ENCODE results near the gene MKLN1.

MKLN1 gene

DNA sequence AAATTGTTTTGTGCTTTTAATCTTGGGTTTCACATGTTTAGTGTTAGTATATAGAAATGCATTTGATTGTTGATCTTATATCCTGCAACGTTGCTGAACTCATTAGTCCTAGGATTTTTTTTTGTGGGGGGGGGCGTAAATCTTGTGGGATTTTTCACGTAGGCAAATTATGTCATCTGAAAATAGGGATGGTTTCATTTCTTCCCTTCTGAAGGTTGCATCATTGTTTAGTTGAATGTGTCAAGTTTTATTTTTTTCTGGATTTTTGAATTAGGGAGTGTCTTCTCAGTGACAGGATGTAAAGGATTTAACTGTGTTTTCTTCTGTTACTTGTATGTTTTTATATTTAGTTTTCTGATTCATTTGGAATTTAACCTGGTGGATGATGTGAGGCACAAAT is 26.7 kb downstream of the MKLN1 start:
- DNase-seq (ENCODE audit: low spot score): no peak

DNA sequence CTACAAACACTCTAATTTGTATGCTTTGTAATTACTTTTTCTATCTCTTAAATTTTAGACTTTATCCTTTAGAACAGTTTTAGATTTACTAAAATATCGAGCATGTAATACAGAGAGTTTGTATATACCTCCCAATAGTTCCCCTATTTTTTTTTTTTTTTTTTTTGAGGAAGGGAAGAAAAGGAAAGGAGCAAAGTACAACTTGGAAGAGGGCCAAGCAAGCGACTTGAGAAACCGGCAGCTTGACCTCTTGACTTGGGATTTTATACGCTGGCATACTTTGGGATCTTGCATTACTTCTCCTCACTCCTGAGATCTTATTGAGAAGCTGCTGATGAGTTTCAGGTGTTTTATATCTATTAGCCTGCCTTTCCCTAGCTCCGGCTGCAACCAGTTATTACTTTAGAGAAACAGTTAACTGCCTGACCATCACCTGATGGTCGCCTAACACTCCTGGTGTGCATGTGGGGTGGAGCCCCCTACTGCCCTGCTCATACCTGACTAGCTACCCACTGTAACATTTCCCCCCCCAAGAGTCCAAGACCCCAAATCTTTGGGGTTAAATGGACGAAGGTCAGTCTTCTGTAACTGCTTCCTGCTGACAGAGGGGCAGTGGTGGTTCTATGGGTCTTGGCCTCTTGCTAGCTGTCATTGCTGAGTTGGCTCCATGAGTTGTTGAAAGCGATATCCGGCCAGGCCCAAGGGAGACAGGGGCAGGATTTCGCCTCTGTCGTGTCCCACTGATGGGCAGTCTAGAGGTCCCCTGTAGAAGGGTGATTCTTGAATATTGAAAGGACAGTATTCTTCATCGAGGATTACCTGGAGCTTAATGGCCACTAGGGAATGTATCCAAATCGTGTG is 28.5 kb downstream of the MKLN1 start:
- DNase-seq (ENCODE audit: low spot score): peak; percentile 63

DNA sequence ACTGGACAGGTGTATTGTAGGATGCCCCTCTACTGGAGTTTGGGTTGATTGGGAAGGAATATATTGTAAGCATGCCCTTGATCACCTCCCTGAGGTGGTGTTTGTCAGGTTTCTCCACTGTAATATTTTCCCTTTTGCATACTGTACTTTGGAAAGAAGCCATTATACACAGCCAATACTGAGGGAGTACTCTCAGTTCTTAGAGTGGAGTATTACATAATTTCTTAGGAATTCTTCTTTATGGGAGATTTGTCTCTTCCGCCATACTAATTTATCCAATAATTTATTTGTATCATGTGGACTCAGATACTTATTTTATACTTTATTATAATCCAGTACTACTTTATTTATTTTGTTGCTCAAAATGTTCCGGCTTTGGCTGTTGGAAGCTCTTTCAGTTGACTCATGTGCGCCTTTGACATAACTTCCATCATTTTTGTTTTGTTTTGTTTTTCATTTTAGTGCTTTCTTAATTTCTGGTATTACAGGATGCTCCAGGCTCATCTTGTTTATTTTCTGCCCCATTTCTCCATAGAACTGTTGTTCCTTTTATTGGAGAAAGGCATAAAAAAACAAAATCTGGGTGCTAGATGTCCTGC is 29.7 kb downstream of the MKLN1 start:
- DNase-seq (ENCODE audit: low spot score): no peak

DNA sequence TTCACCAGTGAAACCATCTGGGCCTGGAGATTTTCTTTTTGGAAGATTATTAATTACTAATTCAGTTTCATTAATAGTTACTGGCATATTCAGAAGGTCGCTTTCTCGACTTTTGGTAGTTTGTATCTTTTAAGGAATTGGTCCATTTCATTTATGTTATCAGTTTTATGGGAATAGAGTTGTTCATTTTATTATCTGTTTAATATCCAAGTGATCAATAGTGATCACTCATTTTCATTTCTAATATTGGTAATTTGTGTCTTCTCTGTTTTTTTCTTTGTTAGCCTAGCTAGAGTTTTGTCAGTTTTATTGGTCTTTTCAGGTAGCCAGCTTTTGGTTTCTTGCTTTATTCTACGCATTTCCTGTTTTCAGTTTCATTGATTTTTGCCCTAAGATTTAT is 31.0 kb downstream of the MKLN1 start:
- no peak for DNase-seq (ENCODE audit: low spot score)

DNA sequence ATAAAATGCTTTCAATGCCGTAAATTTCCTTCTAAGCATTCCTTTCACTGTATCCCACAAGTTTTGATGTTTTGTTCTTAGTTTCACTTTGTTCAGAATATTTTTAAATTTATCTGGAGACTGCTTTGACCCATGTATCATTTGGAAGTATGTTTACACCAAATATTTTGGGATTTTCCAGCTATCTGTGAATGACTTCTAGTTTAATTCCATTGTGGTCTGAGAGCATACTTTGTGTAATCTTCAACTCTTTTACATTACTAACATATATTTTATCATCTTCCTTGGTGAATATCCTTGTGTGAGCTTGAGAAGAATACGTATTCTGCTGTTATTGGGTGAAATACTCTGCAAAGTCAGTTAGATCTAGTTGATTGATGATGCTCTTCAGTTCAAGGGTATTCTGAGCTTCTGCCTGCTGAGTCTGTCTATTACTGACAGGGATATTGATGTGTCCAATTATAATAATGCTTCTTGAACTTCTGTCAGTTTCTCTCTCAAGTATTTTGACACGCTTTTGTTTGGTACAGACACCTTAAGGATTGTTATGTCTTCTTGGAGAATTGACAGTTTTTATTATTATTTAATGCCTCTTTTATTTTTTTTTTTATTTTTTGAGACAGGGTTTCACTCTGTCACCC is 31.6 kb downstream of the MKLN1 start:
- no peak for DNase-seq (ENCODE audit: low spot score)

DNA sequence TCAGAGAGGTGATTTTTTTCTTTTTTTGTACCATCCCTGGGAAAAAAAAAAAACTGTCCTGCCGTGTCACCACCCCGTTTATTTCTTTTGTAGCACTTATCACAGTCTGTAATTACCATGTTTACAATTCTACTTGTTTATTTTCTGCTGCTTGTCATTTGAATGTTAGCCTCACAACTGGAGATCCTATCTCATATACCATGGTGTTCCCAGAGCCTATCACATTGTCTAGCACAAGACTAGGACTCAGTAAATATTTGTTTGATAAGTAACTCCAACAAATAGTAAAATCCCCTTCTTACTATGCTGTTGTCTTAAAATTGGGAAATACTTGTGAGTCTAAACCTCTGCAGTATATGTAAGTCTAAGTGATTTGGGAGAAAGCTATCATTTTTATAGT is 36.0 kb downstream of the MKLN1 start:
- DNase-seq (ENCODE audit: low spot score): no peak

- no peak for DNase-seq (ENCODE audit: low spot score)
These were observed 37.2 kb downstream of the MKLN1 start for GRCh38 chr7:131364767-131365344.

GRCh38 chr7:131365838-131366237 is 38.2 kb downstream of the MKLN1 start:
- no peak for DNase-seq (ENCODE audit: low spot score)

DNA sequence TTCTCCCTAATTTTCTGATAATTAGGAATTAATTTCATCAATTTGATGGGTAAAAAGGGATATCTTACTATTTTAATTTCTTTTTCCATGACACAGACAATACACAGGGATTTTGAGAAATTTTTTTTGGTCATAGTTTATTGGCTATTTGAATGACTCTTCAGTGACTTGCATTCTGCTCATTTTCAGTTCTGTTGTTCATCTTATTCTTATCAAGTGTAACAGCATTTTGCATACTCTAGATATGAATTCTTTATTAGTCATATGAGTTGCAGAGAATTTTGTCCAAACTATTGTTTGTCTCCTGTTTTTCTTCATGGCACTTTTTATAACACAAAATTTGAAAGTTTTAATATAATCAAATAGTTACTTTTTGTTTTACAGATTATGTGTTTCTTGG is 41.7 kb downstream of the MKLN1 start:
- no peak for DNase-seq (ENCODE audit: low spot score)

DNA sequence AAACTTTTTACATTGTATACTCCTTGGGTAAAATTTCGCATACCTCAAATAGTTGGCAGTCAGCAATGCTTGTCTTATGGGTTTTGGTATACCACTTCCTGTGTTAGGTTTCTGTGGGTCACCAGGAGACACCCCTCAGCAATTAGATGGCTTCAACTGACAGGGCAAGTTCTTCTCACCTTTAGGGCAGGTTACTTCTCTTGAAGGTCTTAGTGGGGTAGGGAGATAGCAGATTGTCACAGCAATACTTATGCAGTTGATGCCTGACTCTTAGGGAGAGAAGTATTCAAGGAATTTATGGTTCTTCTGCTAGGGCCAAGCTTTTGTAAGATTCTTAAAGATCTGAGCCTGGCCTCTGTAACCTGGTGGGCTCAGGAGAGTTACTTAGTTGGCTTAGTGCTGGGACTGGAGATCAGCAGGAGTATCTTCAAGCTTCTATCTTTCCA is 42.9 kb downstream of the MKLN1 start:
- peak; percentile 36 for DNase-seq (ENCODE audit: low spot score)

DNA sequence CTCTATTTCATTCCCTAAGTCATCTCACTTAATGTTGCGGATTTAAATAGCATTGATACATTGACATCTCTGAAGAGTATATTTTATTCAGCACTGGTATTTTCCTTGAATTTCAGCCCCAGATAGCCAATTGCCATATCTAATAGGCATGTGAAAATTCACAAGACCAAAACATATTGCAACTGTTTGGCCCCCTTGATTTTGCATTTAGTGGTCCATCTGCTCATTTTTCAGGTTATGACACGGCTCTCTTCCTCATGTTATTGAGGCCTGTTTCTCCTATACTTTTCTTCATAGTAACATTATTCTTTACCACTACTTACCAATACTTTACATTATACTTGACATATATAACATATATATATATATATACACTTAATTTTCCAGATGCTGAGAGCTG is 43.7 kb downstream of the MKLN1 start:
- no peak for DNase-seq (ENCODE audit: low spot score)

GRCh38 chr7:131372554-131372953 is 44.9 kb downstream of the MKLN1 start:
- no peak for DNase-seq (ENCODE audit: low spot score)

- DNase-seq (ENCODE audit: low spot score): no peak
These were observed 47.1 kb downstream of the MKLN1 start for GRCh38 chr7:131374821-131375220.

DNA sequence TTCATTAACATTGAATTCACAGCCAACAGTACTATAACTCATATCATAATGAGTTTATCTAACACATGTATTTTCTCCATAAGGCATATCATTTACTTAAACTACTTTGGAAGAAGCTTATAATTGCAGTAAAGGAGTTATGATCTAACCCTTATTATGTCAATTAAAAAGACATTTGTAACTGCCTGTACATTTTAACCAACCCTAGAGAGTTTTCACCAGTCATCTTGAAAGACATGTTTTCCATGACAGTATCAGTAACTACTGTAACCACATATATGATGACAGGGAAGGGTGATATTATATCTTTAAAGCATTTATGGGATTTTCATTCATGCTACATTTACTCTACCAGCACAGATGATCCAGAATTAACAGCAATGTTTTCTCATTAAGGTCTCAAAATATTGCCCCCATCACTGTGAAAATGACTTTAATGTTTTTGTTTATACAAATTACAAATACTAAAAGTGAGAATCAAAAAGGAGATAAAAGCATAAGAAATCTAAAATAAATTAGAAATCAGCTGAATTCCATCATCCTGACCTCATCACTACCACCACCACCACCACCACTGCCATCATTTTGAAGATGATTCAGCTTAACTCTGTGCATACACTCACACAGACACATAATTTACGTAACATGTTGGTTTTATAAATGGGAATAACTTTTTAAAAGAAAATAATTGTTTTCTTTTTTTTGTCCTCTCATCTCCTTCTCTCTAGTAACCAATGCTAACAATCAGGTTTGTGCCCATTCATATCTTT is 53.6 kb downstream of the MKLN1 start:
- DNase-seq (ENCODE audit: low spot score): no peak

DNA sequence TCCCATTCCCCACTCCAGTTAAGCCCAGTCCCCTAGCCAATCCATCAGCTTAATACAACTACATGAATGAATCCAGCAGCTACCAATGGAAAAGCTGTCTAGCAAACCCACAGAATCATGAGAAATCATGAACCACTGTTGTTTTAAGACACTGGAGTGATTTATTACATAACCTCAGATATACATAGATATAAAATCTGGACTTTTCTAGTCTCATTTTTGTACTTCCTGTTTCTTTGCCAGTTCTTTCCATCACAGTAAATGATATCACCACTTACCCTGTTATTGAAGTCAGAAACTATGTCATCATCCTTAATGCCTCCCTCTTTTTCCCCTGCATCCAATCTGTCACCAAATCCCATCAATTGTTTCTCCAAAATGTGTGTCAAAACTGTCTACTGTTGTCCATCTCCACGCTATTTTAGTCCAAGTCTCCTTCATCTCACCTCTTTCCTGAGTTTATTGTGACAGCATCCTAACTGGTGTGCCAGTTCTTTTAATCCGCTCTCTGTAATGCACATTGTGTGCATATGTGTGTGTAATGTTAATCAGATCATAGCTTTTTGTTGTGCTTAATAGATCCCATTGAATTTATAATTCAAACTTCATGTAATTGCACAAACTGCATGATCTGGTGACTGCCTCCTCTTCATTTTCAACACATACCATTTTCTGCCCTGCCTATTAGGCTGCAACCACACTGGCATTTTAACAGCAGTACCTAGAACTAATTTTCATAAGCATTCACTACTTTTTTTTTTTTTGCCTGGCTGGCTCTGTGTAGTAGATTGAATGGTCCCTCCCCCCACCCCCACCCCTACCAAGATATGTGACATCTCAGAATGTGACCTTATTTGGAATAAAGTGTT is 56.0 kb downstream of the MKLN1 start:
- DNase-seq (ENCODE audit: low spot score): no peak

- DNase-seq (ENCODE audit: low spot score): no peak
These were observed 56.6 kb downstream of the MKLN1 start for GRCh38 chr7:131384286-131384635.

GRCh38 chr7:131385039-131385605 is 57.4 kb downstream of the MKLN1 start:
- DNase-seq (ENCODE audit: low spot score): no peak

DNA sequence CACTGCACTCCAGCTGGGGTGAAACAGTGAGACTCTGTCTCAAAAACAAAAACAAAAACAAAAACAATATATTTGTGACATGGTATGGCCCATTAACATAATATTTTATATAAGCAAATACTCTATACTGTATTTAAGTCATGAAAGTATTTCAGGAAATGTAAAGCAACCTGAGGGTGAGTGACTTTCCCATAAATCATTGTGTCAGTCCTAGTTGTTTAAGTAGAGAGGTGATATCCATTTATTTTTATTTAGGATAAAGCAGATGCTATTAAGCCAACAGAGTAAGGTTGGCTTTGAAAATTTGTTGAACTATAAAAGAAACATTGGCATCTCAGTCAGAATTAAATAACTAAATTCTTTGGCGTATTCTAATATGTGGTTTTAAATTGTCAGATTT is 60.5 kb downstream of the MKLN1 start:
- DNase-seq (ENCODE audit: low spot score): no peak

DNA sequence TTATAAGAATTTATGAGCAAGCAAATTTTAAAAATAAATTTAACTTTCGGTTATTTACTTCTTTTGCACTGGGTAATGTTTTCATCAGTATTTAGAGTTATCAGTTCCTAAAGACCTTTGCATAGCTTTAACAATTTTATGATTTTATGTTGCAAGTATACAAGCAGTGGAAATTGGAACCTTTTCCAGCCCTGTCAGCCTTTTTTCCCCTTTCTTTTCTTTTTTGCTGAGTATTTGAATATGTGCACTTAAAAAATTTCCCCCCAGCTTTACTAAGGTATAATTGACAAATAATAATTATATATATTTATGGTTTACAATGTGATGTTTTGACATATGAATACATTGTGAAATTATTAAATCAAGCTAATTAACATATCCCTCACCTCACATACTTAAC is 62.6 kb downstream of the MKLN1 start:
- DNase-seq (ENCODE audit: low spot score): no peak

GRCh38 chr7:131391145-131391544 is 63.5 kb downstream of the MKLN1 start:
- no peak for DNase-seq (ENCODE audit: low spot score)

DNA sequence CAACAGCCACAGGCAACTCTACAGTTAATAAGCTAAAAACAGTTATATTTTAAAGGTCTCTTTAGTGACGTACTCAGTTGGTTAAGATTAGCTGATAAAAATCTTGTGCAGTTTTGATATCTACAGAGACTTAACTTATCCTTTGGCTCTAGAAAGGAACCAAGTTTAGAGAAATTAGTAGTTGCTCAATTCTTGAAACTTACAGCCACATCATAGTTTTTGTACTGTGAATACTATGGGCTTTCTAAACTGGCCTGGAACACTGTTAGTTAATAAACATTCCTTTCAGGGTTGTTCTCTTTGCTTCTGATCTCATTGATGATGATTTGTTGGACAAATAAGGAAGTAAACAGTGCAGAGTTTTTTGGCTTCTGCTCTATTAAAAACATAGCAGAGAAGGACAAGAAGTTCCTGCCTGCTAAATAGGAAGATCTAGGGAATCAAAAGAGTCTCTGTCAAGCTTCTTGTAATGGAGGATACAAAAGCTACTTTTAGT is 73.1 kb downstream of the MKLN1 start:
- DNase-seq (ENCODE audit: low spot score): no peak
